IMR-90 (cell line): ENCODE data around the gene SCNN1B. TPM values are rescaled to one million over a fixed set of nuclear protein-coding genes. Genes with fewer than 3 reads are reported as not detected.

Source experiments
- ATAC-seq: fragments of 200-7000 bp; cut with Tn5 transposase; 2 replicates; pipeline ENCODE4 v1.9.1; 2020; ENCODE audit warnings: low read depth, mild to moderate bottlenecking, moderate library complexity
- BruUV-seq: library from RNA; stranded (reverse); fragments of 400-500 nt; replicated peaks from 2 replicates; lab custom pipeline; 2021; lab: Mats Ljungman, UMichigan
- CTCF ChIA-PET: fragments of 300-600 bp; formaldehyde crosslinking; extraction: SDS; loops from one replicate; lab custom pipeline; 2021; ENCODE audit warnings: antibody characterized with exemption; lab: Yijun Ruan, JAX
- POLR2A ChIA-PET: fragments of 300-600 bp; sonication (Branson Sonifier 250); formaldehyde crosslinking; loops from one replicate; lab custom pipeline; 2022; ENCODE audit warnings: antibody characterized with exemption; ENCODE audit not compliant: unreplicated experiment; lab: Charles Lee
- DNase-seq: peaks from one replicate; pipeline ENCODE4 v3.0.0; 2013
- H2AFZ ChIP-seq: replicated peaks from 2 replicates; pipeline ENCODE3; 2013; ENCODE audit warnings: low read length, mild to moderate bottlenecking; ENCODE audit not compliant: poor library complexity
- H2AK5ac ChIP-seq: 2 replicates; pipeline ENCODE4 v1.6.1; 2013; ENCODE audit warnings: low read depth, low read length, inconsistent platforms
- H2AK9ac ChIP-seq: replicated peaks from 2 replicates; pipeline ENCODE3; 2013; ENCODE audit warnings: mild to moderate bottlenecking, low read depth, low read length, moderate library complexity; ENCODE audit not compliant: poor library complexity
- H2BK120ac ChIP-seq: 2 replicates; pipeline ENCODE4 v1.6.1; 2013; ENCODE audit warnings: low read depth, low read length, inconsistent platforms
- H2BK15ac ChIP-seq: 3 replicates; pipeline ENCODE4 v1.6.1; 2013; ENCODE audit warnings: low read depth, low read length, inconsistent platforms
- H2BK20ac ChIP-seq: 2 replicates; pipeline ENCODE4 v1.6.1; 2013; ENCODE audit warnings: low read depth, mild to moderate bottlenecking, inconsistent platforms, low read length, moderate library complexity
- H2BK5ac ChIP-seq: 2 replicates; pipeline ENCODE4 v1.6.1; 2013; ENCODE audit warnings: mild to moderate bottlenecking, low read depth, low read length, inconsistent platforms; ENCODE audit not compliant: poor library complexity, severe bottlenecking
- H3K14ac ChIP-seq: replicated peaks from 2 replicates; pipeline ENCODE4 v1.6.1; 2013; ENCODE audit warnings: low read depth, low read length, inconsistent platforms
- H3K18ac ChIP-seq: 2 replicates; pipeline ENCODE4 v1.6.1; 2013; ENCODE audit warnings: low read depth, low read length, control low read depth
- H3K23ac ChIP-seq: 2 replicates; pipeline ENCODE4 v1.6.1; 2013; ENCODE audit warnings: low read depth, low read length, inconsistent platforms
- H3K27ac ChIP-seq: 2 replicates; pipeline ENCODE4 v1.5.1; 2013; ENCODE audit warnings: mild to moderate bottlenecking, control low read depth, low read length; ENCODE audit not compliant: insufficient read depth
- H3K27me3 ChIP-seq: 2 replicates; pipeline ENCODE4 v1.6.1; 2013; ENCODE audit warnings: low read length; ENCODE audit not compliant: control insufficient read depth, insufficient read depth
- H3K36me3 ChIP-seq: 2 replicates; pipeline ENCODE4 v1.6.1; 2013; ENCODE audit warnings: low read length, mixed read lengths; ENCODE audit not compliant: control insufficient read depth, insufficient read depth
- H3K4ac ChIP-seq: 2 replicates; pipeline ENCODE4 v1.6.1; 2013; ENCODE audit warnings: low read depth, low read length, inconsistent platforms
- H3K4me1 ChIP-seq: 2 replicates; pipeline ENCODE4 v1.6.1; 2013; ENCODE audit warnings: low read length, mixed read lengths; ENCODE audit not compliant: control insufficient read depth, insufficient read depth
- H3K4me2 ChIP-seq: 2 replicates; pipeline ENCODE4 v1.6.1; 2013; ENCODE audit warnings: low read depth, mild to moderate bottlenecking, control low read depth, low read length, moderate library complexity
- H3K4me3 ChIP-seq: 2 replicates; pipeline ENCODE4 v1.5.1; 2013; ENCODE audit warnings: low read depth, mild to moderate bottlenecking, control low read depth, low read length, moderate library complexity; ENCODE audit not compliant: insufficient read depth
- H3K56ac ChIP-seq: 2 replicates; pipeline ENCODE4 v1.6.1; 2013; ENCODE audit warnings: low read length, inconsistent platforms; ENCODE audit not compliant: insufficient read depth; ENCODE audit errors: extremely low read depth
- H3K79me1 ChIP-seq, 2 experiments: 2 replicates each; pipeline ENCODE4 v1.6.1; 2013; ENCODE audit warnings: low read length in 2 of 2, inconsistent platforms in 1 of 2, low read depth in 1 of 2
- H3K9ac ChIP-seq: 2 replicates; pipeline ENCODE4 v1.6.1; 2013; ENCODE audit warnings: low read depth, low read length, control low read depth
- H3K9me1 ChIP-seq: 2 replicates; pipeline ENCODE4 v1.6.1; 2013; ENCODE audit warnings: low read length, inconsistent platforms; ENCODE audit not compliant: insufficient read depth
- H3K9me3 ChIP-seq: 2 replicates; pipeline ENCODE4 v1.6.1; 2013; ENCODE audit warnings: low read length; ENCODE audit not compliant: control insufficient read depth, insufficient read depth
- H4K20me1 ChIP-seq: 2 replicates; pipeline ENCODE4 v1.6.1; 2013; ENCODE audit warnings: low read length, inconsistent platforms; ENCODE audit not compliant: insufficient read depth
- H4K5ac ChIP-seq: 2 replicates; pipeline ENCODE4 v1.6.1; 2013; ENCODE audit warnings: mild to moderate bottlenecking, low read depth, low read length, control low read depth
- H4K8ac ChIP-seq, 2 experiments: 2 replicates each; pipeline ENCODE4 v1.6.1; 2013; ENCODE audit warnings: low read depth in 2 of 2, low read length in 2 of 2, control low read depth in 1 of 2, inconsistent platforms in 1 of 2
- H4K91ac ChIP-seq: 2 replicates; pipeline ENCODE4 v1.6.1; 2013; ENCODE audit warnings: low read depth, low read length, inconsistent platforms; ENCODE audit not compliant: insufficient read depth
- BHLHE40 ChIP-seq: fragments of 150-350 bp; IDR thresholded peaks from 2 replicates; pipeline ENCODE4 v1.6.1; 2016; ENCODE audit warnings: mild to moderate bottlenecking, low read depth, low read length
- CHD1 ChIP-seq: IDR thresholded peaks from 2 replicates; pipeline ENCODE4 v1.6.1; 2012; ENCODE audit warnings: low read depth, low read length, improper control_type of control experiment
- ELK1 ChIP-seq: fragments of 150-350 bp; IDR thresholded peaks from 2 replicates; pipeline ENCODE4 v1.6.1; 2016; ENCODE audit warnings: low read depth, mild to moderate bottlenecking, low read length, moderate library complexity, borderline replicate concordance
- MAFK ChIP-seq: IDR thresholded peaks from 2 replicates; pipeline ENCODE4 v1.6.1; 2012; ENCODE audit warnings: low read depth, low read length, improper control_type of control experiment
- MAZ ChIP-seq: IDR thresholded peaks from 2 replicates; pipeline ENCODE4 v1.6.1; 2012; ENCODE audit warnings: low read depth, mild to moderate bottlenecking, low read length, improper control_type of control experiment, moderate library complexity, borderline replicate concordance
- MXI1 ChIP-seq: IDR thresholded peaks from 2 replicates; pipeline ENCODE4 v1.6.1; 2012; ENCODE audit warnings: low read depth, mild to moderate bottlenecking, low read length, moderate library complexity, borderline replicate concordance
- NFE2L2 ChIP-seq: fragments of 150-350 bp; IDR thresholded peaks from 2 replicates; pipeline ENCODE4 v1.6.1; 2016; ENCODE audit warnings: low read depth, mild to moderate bottlenecking, low read length
- POLR2A ChIP-seq: IDR thresholded peaks from 2 replicates; pipeline ENCODE4 v1.6.1; 2012; ENCODE audit warnings: mild to moderate bottlenecking, low read depth, low read length
- RAD21 ChIP-seq: IDR thresholded peaks from 2 replicates; pipeline ENCODE4 v1.6.1; 2012; ENCODE audit warnings: low read length, improper control_type of control experiment
- RFX5 ChIP-seq: IDR thresholded peaks from 2 replicates; pipeline ENCODE4 v1.8.0; 2012; ENCODE audit warnings: low read depth, mild to moderate bottlenecking, low read length, moderate library complexity
- SMC3 ChIP-seq: fragments of 150-350 bp; IDR thresholded peaks from 2 replicates; pipeline ENCODE4 v1.6.1; 2016; ENCODE audit warnings: low read depth, mild to moderate bottlenecking, antibody characterized with exemption, low read length, moderate library complexity
- WGBS, 2 experiments: methylation state at CpG; one replicate each; pipeline versions ENCODE4 v1.1.5 to v1.1.7; 2013; ENCODE audit warnings: missing lambda C conversion rate in 2 of 2; ENCODE audit not compliant: insufficient read length in 1 of 2; ENCODE audit errors: extremely low coverage in 2 of 2; 5-methylcytosine and 5-hydroxymethylcytosine counted together
- dilution Hi-C: fragments of 300-500 bp; cut with HindIII; formaldehyde crosslinking; loops from one replicate; pipeline ENCODE4 v1.14.3; 2018; ENCODE audit warnings: low sequenced_read_pairs; ENCODE audit not compliant: unreplicated experiment
- in situ Hi-C: fragments of 300-500 bp; cut with MboI; formaldehyde crosslinking; loops from 3 replicates; pipeline ENCODE4 v1.14.3; 2019; ENCODE audit warnings: low sequenced_read_pairs, inconsistent platforms, mixed read lengths
- intact Hi-C: fragments of 100-400 bp; cut with micrococcal nuclease; formaldehyde crosslinking; loops from 2 replicates; pipeline ENCODE4 v1.10.0; 2022
- polyA plus RNA-seq, 3 experiments: library from polyadenylated mRNA; depleted of rRNA; stranded (reverse); fragments of >200 nt; gene quantifications; 2 replicates each; pipeline ENCODE4 v1.2.3, GENCODE V29; 2012; ENCODE audit warnings: low replicate concordance in 1 of 3
- total RNA-seq: library from RNA; depleted of rRNA; stranded (reverse); fragments of >200 nt; gene quantifications from 2 replicates; pipeline ENCODE4 v1.2.3, GENCODE V29; 2012
- TF ChIP-seq, protein P1 (sequence below): conservative IDR thresholded peaks from 2 replicates; pipeline ENCODE4 v1.5.1; 2012; ENCODE audit warnings: mild to moderate bottlenecking, low read depth, low read length, improper control_type of control experiment

The SCNN1B gene
- total and polyA plus RNA-seq, 2 of the 4 experiments (the other 2 are of a cell fraction) = not detected

DNA sequence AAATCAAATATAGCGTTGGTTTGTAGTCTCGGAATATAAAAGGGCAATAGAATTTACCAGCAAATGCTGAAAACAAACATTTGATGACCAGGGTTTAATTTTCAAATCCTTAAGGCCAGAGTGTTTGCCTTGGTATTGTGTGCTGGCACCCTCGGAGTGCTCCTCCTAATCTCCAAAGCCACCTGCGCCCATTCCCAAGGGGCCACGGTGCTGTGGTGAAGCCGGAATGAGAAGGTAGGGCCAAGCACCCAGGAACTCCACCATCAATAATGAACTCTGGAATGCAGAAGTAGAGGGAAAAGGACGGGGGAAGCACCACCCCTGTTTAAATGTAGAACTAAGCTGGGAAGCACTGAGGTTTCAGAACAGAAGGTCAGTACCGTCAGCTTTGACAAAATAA is 99.0 kb downstream of the SCNN1B start:
- TF ChIP-seq, protein P1, sequence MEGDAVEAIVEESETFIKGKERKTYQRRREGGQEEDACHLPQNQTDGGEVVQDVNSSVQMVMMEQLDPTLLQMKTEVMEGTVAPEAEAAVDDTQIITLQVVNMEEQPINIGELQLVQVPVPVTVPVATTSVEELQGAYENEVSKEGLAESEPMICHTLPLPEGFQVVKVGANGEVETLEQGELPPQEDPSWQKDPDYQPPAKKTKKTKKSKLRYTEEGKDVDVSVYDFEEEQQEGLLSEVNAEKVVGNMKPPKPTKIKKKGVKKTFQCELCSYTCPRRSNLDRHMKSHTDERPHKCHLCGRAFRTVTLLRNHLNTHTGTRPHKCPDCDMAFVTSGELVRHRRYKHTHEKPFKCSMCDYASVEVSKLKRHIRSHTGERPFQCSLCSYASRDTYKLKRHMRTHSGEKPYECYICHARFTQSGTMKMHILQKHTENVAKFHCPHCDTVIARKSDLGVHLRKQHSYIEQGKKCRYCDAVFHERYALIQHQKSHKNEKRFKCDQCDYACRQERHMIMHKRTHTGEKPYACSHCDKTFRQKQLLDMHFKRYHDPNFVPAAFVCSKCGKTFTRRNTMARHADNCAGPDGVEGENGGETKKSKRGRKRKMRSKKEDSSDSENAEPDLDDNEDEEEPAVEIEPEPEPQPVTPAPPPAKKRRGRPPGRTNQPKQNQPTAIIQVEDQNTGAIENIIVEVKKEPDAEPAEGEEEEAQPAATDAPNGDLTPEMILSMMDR = no peak
- TF ChIP-seq MAZ = no peak
- no peak for TF ChIP-seq BHLHE40
- TF ChIP-seq POLR2A = no peak
- TF ChIP-seq MXI1 = no peak
- TF ChIP-seq RAD21 = no peak
- TF ChIP-seq RFX5 = no peak
- TF ChIP-seq ELK1 = no peak
- TF ChIP-seq CHD1 = no peak
- no peak for TF ChIP-seq MAFK
- TF ChIP-seq NFE2L2 = no peak
- no peak for TF ChIP-seq SMC3
- H3K14ac ChIP-seq = no peak overlapping the region
- H4K8ac ChIP-seq = no peak overlapping the region
- H3K9me3 ChIP-seq = no peaks in the 10 kb centered on the region
- H2BK15ac ChIP-seq = no peak overlapping the region
- DNase-seq (no peak), ATAC-seq (no peak)
- H3K23ac ChIP-seq = no peak overlapping the region
- no peak overlapping the region for H2AFZ ChIP-seq
- H2AK9ac ChIP-seq = no peak overlapping the region
- dilution Hi-C loops (no loop called here), intact Hi-C loops (no loop called here), in situ Hi-C loops (no loop called here)
- H3K9ac ChIP-seq = no peak overlapping the region
- no TSS peak for BruUV-seq
- no peak overlapping the region for H3K4me2 ChIP-seq
- POLR2A ChIA-PET = no interaction called here
- no peak overlapping the region for H3K4ac ChIP-seq
- H2BK20ac ChIP-seq = no peak overlapping the region
- no peak overlapping the region for H3K56ac ChIP-seq
- no peak overlapping the region for H2AK5ac ChIP-seq
- no peak overlapping the region for H3K18ac ChIP-seq
- no peak overlapping the region for H2BK5ac ChIP-seq
- H4K91ac ChIP-seq = no peak overlapping the region
- peaks cover 56% of the 10 kb centered on the region for H3K36me3 ChIP-seq
- no peak overlapping the region for H2BK120ac ChIP-seq
- H3K79me1 ChIP-seq = no peaks in the 10 kb centered on the region
- H3K9me1 ChIP-seq = no peaks in the 10 kb centered on the region
- H4K20me1 ChIP-seq = no peaks in the 10 kb centered on the region
- WGBS, 2 experiments = 85% methylated on average over 2 of the region's 8 CpGs; no CpG with 5 or more reads in 1 of the 2 experiments
- no peaks in the 10 kb centered on the region for H3K27me3 ChIP-seq
- H4K5ac ChIP-seq = no peak overlapping the region
- CTCF ChIA-PET = no interaction called here
- peaks cover 10% of the 10 kb centered on the region; the same call in 1 of the 2 replicates for H3K4me1 ChIP-seq
- H3K4me3 ChIP-seq = no peak overlapping the region
- no peak overlapping the region for H3K27ac ChIP-seq
